Memory B cell (primary cell): Measurements from ENCODE around the gene LRP2.

Experiments used
- ATAC-seq: fragments of 150-1000 bp; cut with Tn5 transposase; 2 replicates; pipeline ENCODE4 v1.10.0; 2021; ENCODE audit warnings: low read depth, mild to moderate bottlenecking, moderate library complexity
- DNase-seq, 2 donors: peaks; one replicate each; pipeline ENCODE4 v3.0.0; 2022; ENCODE audit warnings: low spot score in 2 of 2
- H3K27ac Mint-ChIP-seq: one replicate; pipeline ENCODE4 v1.8.0; 2022; ENCODE audit warnings: mild to moderate bottlenecking, moderate library complexity, mixed read lengths
- H3K27me3 Mint-ChIP-seq: one replicate; pipeline ENCODE4 v1.8.0; 2022; ENCODE audit warnings: mixed read lengths
- H3K36me3 Mint-ChIP-seq: one replicate; pipeline ENCODE4 v1.8.0; 2022; ENCODE audit warnings: mild to moderate bottlenecking, mixed read lengths
- H3K4me1 Mint-ChIP-seq: one replicate; pipeline ENCODE4 v1.8.0; 2022; ENCODE audit warnings: mixed read lengths
- H3K4me3 Mint-ChIP-seq: one replicate; pipeline ENCODE4 v1.8.0; 2022; ENCODE audit warnings: mild to moderate bottlenecking, moderate library complexity, mixed read lengths
- H3K9me3 Mint-ChIP-seq: one replicate; pipeline ENCODE4 v1.8.0; 2022; ENCODE audit warnings: mixed read lengths

LRP2 gene

GRCh38 chr2:169178364-169178763, 184.0 kb downstream of the LRP2 start:
- Mint-ChIP-seq H3K27ac (no peak overlapping the region), H3K4me1 (peaks cover 4% of the 10 kb centered on the region), H3K9me3 (no peaks in the 10 kb centered on the region), H3K27me3 (peaks cover 2% of the 10 kb centered on the region), H3K36me3 (no peaks in the 10 kb centered on the region), H3K4me3 (no peak overlapping the region)
- ATAC-seq (no peak), DNase-seq (no peak)

GRCh38 chr2:169175112-169175511, 187.2 kb downstream of the LRP2 start:
- no peaks in the 10 kb centered on the region for H3K4me1 Mint-ChIP-seq
- no peaks in the 10 kb centered on the region for H3K9me3 Mint-ChIP-seq
- no peak overlapping the region for H3K27ac Mint-ChIP-seq
- H3K4me3 Mint-ChIP-seq, result no peak overlapping the region
- ATAC-seq, result no peak
- no peak for DNase-seq
- H3K36me3 Mint-ChIP-seq, result no peaks in the 10 kb centered on the region
- peaks cover 2% of the 10 kb centered on the region for H3K27me3 Mint-ChIP-seq

- no peak for ATAC-seq
- Mint-ChIP-seq H3K4me3 (no peak overlapping the region), H3K36me3 (no peaks in the 10 kb centered on the region), H3K4me1 (no peaks in the 10 kb centered on the region), H3K27me3 (peaks cover 2% of the 10 kb centered on the region), H3K27ac (no peak overlapping the region), H3K9me3 (no peaks in the 10 kb centered on the region)
- no peak for DNase-seq
Measured at GRCh38 chr2:169173876-169174275, 188.5 kb downstream of the LRP2 start.

GRCh38 chr2:169172914-169173313, 189.4 kb downstream of the LRP2 start:
- Mint-ChIP-seq H3K27me3 (peaks cover 2% of the 10 kb centered on the region), H3K36me3 (no peaks in the 10 kb centered on the region), H3K9me3 (peaks cover 2% of the 10 kb centered on the region), H3K27ac (no peak overlapping the region), H3K4me1 (no peaks in the 10 kb centered on the region), H3K4me3 (no peak overlapping the region)
- ATAC-seq (no peak), DNase-seq (no peak)

- H3K27me3 Mint-ChIP-seq, result peaks cover 2% of the 10 kb centered on the region
- H3K4me3 Mint-ChIP-seq, result no peak overlapping the region
- no peaks in the 10 kb centered on the region for H3K4me1 Mint-ChIP-seq
- DNase-seq (no peak), ATAC-seq (no peak)
- no peaks in the 10 kb centered on the region for H3K36me3 Mint-ChIP-seq
- H3K9me3 Mint-ChIP-seq, result peaks cover 2% of the 10 kb centered on the region
- no peak overlapping the region for H3K27ac Mint-ChIP-seq
Measured at GRCh38 chr2:169172151-169172735, 190.1 kb downstream of the LRP2 start.

- DNase-seq, result no peak
- no peak overlapping the region for H3K27ac Mint-ChIP-seq
- no peak for ATAC-seq
- H3K36me3 Mint-ChIP-seq, result no peaks in the 10 kb centered on the region
- H3K4me1 Mint-ChIP-seq, result no peaks in the 10 kb centered on the region
- H3K4me3 Mint-ChIP-seq, result no peak overlapping the region
- peaks cover 4% of the 10 kb centered on the region for H3K27me3 Mint-ChIP-seq
- H3K9me3 Mint-ChIP-seq, result peaks cover 2% of the 10 kb centered on the region
Measured at GRCh38 chr2:169165791-169166190, 196.5 kb downstream of the LRP2 start.

- no peaks in the 10 kb centered on the region for H3K4me1 Mint-ChIP-seq
- H3K36me3 Mint-ChIP-seq, result no peaks in the 10 kb centered on the region
- H3K4me3 Mint-ChIP-seq, result no peak overlapping the region
- DNase-seq (no peak), ATAC-seq (no peak)
- peaks cover 2% of the 10 kb centered on the region for H3K9me3 Mint-ChIP-seq
- peaks cover 4% of the 10 kb centered on the region for H3K27me3 Mint-ChIP-seq
- H3K27ac Mint-ChIP-seq, result no peak overlapping the region
Measured at GRCh38 chr2:169164311-169164710, 198.0 kb downstream of the LRP2 start.

GRCh38 chr2:169162613-169163012, 199.7 kb downstream of the LRP2 start:
- H3K4me3 Mint-ChIP-seq, result no peak overlapping the region
- no peaks in the 10 kb centered on the region for H3K36me3 Mint-ChIP-seq
- H3K9me3 Mint-ChIP-seq, result no peaks in the 10 kb centered on the region
- no peak overlapping the region for H3K27ac Mint-ChIP-seq
- peaks cover 4% of the 10 kb centered on the region for H3K27me3 Mint-ChIP-seq
- ATAC-seq (no peak), DNase-seq (no peak)
- H3K4me1 Mint-ChIP-seq, result no peaks in the 10 kb centered on the region

GRCh38 chr2:169160926-169161481, 201.3 kb downstream of the LRP2 start:
- Mint-ChIP-seq H3K4me3 (no peak overlapping the region), H3K27me3 (peaks cover 1% of the 10 kb centered on the region), H3K9me3 (no peaks in the 10 kb centered on the region), H3K36me3 (no peaks in the 10 kb centered on the region), H3K27ac (no peak overlapping the region), H3K4me1 (no peaks in the 10 kb centered on the region)
- DNase-seq (no peak), ATAC-seq (no peak)

- Mint-ChIP-seq H3K27ac (no peak overlapping the region), H3K27me3 (no peaks in the 10 kb centered on the region), H3K36me3 (no peaks in the 10 kb centered on the region), H3K9me3 (no peaks in the 10 kb centered on the region), H3K4me3 (no peak overlapping the region), H3K4me1 (no peaks in the 10 kb centered on the region)
- no peak for ATAC-seq
- DNase-seq, result no peak
Measured at GRCh38 chr2:169159686-169160085, 202.6 kb downstream of the LRP2 start.

GRCh38 chr2:169158874-169159273, 203.5 kb downstream of the LRP2 start:
- DNase-seq (no peak), ATAC-seq (no peak)
- Mint-ChIP-seq H3K27me3 (no peaks in the 10 kb centered on the region), H3K4me3 (no peak overlapping the region), H3K27ac (no peak overlapping the region), H3K36me3 (no peaks in the 10 kb centered on the region), H3K9me3 (peaks cover 2% of the 10 kb centered on the region), H3K4me1 (no peaks in the 10 kb centered on the region)

- Mint-ChIP-seq H3K27ac (no peak overlapping the region), H3K36me3 (no peaks in the 10 kb centered on the region), H3K4me1 (no peaks in the 10 kb centered on the region), H3K27me3 (peaks cover 2% of the 10 kb centered on the region), H3K9me3 (no peaks in the 10 kb centered on the region), H3K4me3 (no peak overlapping the region)
- DNase-seq, result no peak
- no peak for ATAC-seq
Measured at GRCh38 chr2:169146220-169146619, 216.1 kb downstream of the LRP2 start.

GRCh38 chr2:169143998-169144397, 218.3 kb downstream of the LRP2 start:
- H3K4me3 Mint-ChIP-seq, result no peak overlapping the region
- ATAC-seq (no peak), DNase-seq (no peak)
- no peak overlapping the region for H3K27ac Mint-ChIP-seq
- peaks cover 2% of the 10 kb centered on the region for H3K27me3 Mint-ChIP-seq
- H3K4me1 Mint-ChIP-seq, result no peaks in the 10 kb centered on the region
- no peaks in the 10 kb centered on the region for H3K9me3 Mint-ChIP-seq
- no peaks in the 10 kb centered on the region for H3K36me3 Mint-ChIP-seq

GRCh38 chr2:169141713-169142352, 220.5 kb downstream of the LRP2 start:
- Mint-ChIP-seq H3K36me3 (no peaks in the 10 kb centered on the region), H3K27me3 (no peaks in the 10 kb centered on the region), H3K9me3 (no peaks in the 10 kb centered on the region), H3K4me3 (no peak overlapping the region), H3K4me1 (no peaks in the 10 kb centered on the region), H3K27ac (no peak overlapping the region)
- ATAC-seq, result no peak
- peak; percentile 30 to 54 for DNase-seq
